AG04450 (cell line): ENCODE data around the gene ZSWIM6. TPM values are rescaled to one million over a fixed set of nuclear protein-coding genes. Genes with fewer than 3 reads are reported as not detected.

Source experiments
- CTCF ChIA-PET: fragments of 300-600, 350-600 bp; formaldehyde crosslinking; extraction: SDS; loops from one replicate; lab custom pipeline; 2022; ENCODE audit warnings: antibody characterized with exemption, inconsistent platforms; lab: Charles Lee
- POLR2A ChIA-PET: fragments of 350-600 bp; formaldehyde crosslinking; extraction: SDS; loops from one replicate; lab custom pipeline; 2021; ENCODE audit warnings: antibody characterized with exemption, inconsistent platforms; lab: Yijun Ruan, JAX
- DNase-seq: peaks from one replicate; pipeline ENCODE4 v3.0.0-alpha.2; 2011; ENCODE audit warnings: low read depth, low spot score
- H3K27ac ChIP-seq: one replicate; pipeline ENCODE4 v1.5.1; 2012; ENCODE audit warnings: low read depth, low read length, control low read depth
- H3K27me3 ChIP-seq: one replicate; pipeline ENCODE4 v1.6.0; 2012; ENCODE audit warnings: low read length; ENCODE audit not compliant: control insufficient read depth, insufficient read depth
- H3K4me3 ChIP-seq: 2 replicates; pipeline ENCODE4 v1.5.1; 2011; ENCODE audit warnings: mild to moderate bottlenecking, low read depth, low read length, control low read depth
- H3K9me3 ChIP-seq: 2 replicates; pipeline ENCODE4 v1.5.1; 2012; ENCODE audit warnings: low read length; ENCODE audit not compliant: control insufficient read depth, insufficient read depth
- polyA plus RNA-seq: library from polyadenylated mRNA; depleted of rRNA; stranded (reverse); fragments of >200 nt; gene quantifications from 2 replicates; pipeline ENCODE4 v1.2.3, GENCODE V29; 2011
- TF ChIP-seq, protein P1 (sequence below): IDR thresholded peaks from 2 replicates; pipeline ENCODE4 v1.5.1; 2011; ENCODE audit warnings: low read depth, low read length, control low read depth, inconsistent platforms

ZSWIM6 gene
- polyA plus RNA-seq, 1 experiment: 18.9 TPM

DNA sequence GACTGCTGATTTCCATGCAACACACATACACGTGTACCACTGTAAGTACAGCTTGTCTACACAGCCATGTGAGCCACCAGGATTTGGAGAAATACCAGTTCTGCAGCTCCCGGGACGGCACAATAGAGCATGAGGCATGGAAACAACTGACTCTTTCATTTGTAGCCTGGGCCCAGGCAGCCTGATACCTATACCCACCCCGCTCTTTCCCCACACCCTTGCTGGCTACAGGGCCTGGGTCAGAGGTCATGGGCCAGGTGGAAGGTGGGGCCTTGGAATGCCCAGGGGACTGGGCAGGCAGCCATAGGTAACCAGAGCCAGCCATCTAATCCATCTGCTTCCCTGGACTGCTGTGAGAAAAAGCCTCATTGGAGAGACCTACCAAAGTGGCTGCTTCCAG, 39.0 kb upstream of the ZSWIM6 start:
- no peak for DNase-seq
- no peaks in the 10 kb centered on the region for H3K27me3 ChIP-seq
- H3K9me3 ChIP-seq: no peaks in the 10 kb centered on the region
- H3K27ac ChIP-seq: no peak overlapping the region
- CTCF ChIA-PET: no interaction called here
- POLR2A ChIA-PET: no interaction called here
- H3K4me3 ChIP-seq: no peak overlapping the region
- TF ChIP-seq, protein P1, sequence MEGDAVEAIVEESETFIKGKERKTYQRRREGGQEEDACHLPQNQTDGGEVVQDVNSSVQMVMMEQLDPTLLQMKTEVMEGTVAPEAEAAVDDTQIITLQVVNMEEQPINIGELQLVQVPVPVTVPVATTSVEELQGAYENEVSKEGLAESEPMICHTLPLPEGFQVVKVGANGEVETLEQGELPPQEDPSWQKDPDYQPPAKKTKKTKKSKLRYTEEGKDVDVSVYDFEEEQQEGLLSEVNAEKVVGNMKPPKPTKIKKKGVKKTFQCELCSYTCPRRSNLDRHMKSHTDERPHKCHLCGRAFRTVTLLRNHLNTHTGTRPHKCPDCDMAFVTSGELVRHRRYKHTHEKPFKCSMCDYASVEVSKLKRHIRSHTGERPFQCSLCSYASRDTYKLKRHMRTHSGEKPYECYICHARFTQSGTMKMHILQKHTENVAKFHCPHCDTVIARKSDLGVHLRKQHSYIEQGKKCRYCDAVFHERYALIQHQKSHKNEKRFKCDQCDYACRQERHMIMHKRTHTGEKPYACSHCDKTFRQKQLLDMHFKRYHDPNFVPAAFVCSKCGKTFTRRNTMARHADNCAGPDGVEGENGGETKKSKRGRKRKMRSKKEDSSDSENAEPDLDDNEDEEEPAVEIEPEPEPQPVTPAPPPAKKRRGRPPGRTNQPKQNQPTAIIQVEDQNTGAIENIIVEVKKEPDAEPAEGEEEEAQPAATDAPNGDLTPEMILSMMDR: no peak

DNA sequence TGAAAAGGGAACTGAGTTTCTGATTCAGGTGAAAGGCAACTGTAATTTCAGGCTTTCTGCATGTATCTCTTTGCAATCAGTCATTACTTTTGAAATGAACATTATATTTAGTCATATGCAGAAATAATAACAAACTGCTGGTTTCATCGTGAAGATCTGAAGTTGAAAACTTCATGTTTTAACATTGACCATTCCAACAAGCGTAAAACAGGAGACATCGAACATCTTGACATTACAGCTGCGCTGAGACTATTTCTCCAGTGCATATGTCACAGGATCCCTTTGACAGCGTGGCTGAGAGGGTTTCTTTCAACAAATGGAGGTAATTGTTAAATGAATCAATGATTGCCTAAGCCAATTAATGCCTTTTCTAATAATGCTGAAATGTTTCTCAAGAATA, 38.2 kb upstream of the ZSWIM6 start:
- Histone ChIP-seq H3K4me3 (no peak overlapping the region), H3K27ac (no peak overlapping the region), H3K27me3 (no peaks in the 10 kb centered on the region), H3K9me3 (no peaks in the 10 kb centered on the region)
- POLR2A ChIA-PET: interaction anchor here (1.5 kb wide), 1 partner anchor 38 kb away, joined by 3 read pairs; no protein-coding TSS in a partner anchor
- CTCF ChIA-PET: no interaction called here
- DNase-seq: no peak
- TF ChIP-seq, protein P1: no peak

DNA sequence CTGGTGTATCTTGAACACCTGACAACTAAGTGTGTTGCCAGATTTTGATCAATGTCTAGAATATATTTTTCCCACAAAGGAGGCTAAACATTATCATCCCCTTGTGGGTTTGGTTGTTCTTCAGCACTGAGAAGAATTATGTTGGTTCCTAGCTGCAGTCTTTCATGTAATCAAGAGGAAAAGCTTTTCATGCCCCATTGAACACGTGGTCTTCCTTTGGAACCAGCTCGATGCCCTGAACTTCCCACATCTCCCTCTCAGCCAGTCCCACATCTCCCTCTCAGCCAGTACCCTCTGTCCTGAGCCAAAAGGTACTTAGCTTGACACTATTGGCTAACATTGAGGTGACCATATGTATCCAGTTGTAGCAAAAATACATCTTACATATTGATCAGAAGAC, 36.7 kb upstream of the ZSWIM6 start:
- TF ChIP-seq, protein P1: no peak
- Histone ChIP-seq H3K4me3 (no peak overlapping the region), H3K27me3 (no peaks in the 10 kb centered on the region), H3K9me3 (no peaks in the 10 kb centered on the region), H3K27ac (no peak overlapping the region)
- CTCF ChIA-PET: interaction anchor here (1.0 kb wide), 1 partner anchor 10 kb away, joined by 4 read pairs; no protein-coding TSS in a partner anchor
- DNase-seq: no peak
- POLR2A ChIA-PET: interaction anchor here (1.5 kb wide), 1 partner anchor 36 kb away, joined by 3 read pairs; no protein-coding TSS in a partner anchor

DNA sequence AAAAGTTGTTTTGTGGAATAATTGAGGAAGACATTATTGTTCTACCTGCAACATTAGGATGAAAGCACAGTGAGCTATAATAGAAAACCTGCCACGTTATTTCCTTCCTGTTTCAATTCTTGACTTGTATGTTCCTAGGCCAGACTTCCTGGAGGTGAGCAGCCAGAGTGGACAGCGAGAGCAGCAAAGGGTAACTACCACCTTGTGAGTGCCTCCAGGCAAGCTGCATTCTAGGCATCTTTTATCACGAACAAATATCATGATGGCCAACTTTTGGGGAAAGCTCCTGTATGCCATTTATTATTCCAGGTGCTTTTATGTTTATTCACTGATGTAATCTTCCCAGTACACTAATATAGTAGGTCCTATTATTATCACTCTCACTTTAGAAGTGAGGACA, 34.0 kb upstream of the ZSWIM6 start:
- ChIA-PET CTCF (no interaction called here), POLR2A (no interaction called here)
- H3K27me3 ChIP-seq: no peaks in the 10 kb centered on the region
- H3K27ac ChIP-seq: no peak overlapping the region
- H3K4me3 ChIP-seq: no peak overlapping the region
- TF ChIP-seq, protein P1: no peak
- H3K9me3 ChIP-seq: no peaks in the 10 kb centered on the region
- no peak for DNase-seq

DNA sequence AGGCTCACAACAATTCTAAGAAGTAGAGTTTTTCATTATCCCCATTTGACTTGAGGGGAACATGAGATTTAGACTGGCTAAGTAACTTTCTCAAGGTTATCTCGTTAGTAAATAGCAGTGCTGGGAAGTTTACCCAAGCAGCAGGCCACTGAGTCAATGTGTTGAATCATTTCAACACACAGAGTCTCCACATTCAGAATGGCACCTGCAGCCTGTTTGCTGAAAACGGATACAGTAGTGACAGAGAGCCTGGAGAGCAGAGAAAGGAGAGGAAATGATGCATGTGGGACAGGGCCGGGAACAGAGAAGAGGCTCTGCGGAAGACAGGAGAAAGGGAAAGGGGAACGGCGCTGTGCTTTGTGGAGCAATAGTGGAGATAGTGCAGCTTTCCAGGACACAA, 33.5 kb upstream of the ZSWIM6 start:
- H3K27ac ChIP-seq: no peak overlapping the region
- H3K27me3 ChIP-seq: no peaks in the 10 kb centered on the region
- no peaks in the 10 kb centered on the region for H3K9me3 ChIP-seq
- ChIA-PET POLR2A (no interaction called here), CTCF (no interaction called here)
- DNase-seq: no peak
- TF ChIP-seq, protein P1: no peak
- H3K4me3 ChIP-seq: no peak overlapping the region
